GM19324 (cell line): ENCODE results near the gene ZNF496.
"Not testable (repeated sequence)": the region's sequence is repeated elsewhere in the genome, so short reads cannot be mapped to it uniquely, and the experiment has no call there.

Experiments
- ATAC-seq: cut with Tn5 transposase; IDR thresholded peaks from one replicate; pipeline ENCODE4 v1.9.1; 2021; ENCODE audit warnings: mild to moderate bottlenecking, moderate library complexity; ENCODE audit not compliant: unreplicated experiment, low FRiP score

ZNF496 gene

DNA sequence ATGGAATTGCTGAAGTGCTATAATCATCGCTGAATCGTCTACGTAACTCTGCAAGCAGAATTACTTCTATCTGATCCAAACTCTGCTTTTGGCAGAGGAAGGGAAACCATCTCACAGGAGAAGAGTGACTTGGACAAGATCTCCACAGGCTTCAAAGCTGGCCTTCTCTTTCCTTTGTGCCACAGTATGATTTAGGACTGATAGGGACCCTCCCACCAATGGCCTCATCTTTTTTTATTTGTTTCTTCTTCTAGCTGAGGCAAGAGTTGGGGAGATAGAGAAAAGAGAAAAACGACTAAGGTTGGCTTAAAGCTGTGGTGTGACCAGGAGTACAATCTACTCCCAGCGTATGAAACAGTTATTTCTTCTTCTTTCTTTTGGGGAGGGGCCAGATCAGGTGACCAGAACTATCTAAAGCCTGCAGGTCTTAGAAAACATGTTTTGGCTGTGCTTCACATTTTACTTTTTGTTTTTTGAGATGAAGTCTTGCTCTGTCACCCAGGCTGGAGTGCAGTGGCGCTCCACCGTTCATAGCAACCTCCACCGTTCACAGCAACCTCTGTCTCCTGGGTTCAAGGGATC, 35.0 kb downstream of the ZNF496 start:
- ATAC-seq: no peak

DNA sequence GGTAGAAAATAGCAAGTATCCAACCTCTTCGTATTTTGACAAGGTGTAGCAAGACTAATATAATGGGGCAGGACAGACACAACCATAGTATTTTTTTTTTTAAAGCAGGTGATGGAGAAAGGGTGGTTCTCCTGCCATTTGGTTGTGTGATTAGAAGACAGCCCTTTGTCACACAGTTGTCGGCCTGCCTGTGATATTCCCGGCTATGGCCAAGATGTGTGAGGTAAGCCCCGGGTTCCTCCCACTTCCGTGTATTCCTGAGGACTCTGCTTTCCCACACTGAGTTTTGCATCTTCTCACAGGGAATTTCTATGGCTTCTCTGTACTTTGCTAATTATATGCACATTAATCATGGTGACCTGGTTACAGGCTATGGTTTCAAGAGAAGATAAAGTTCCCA, 35.9 kb downstream of the ZNF496 start:
- no peak for ATAC-seq

DNA sequence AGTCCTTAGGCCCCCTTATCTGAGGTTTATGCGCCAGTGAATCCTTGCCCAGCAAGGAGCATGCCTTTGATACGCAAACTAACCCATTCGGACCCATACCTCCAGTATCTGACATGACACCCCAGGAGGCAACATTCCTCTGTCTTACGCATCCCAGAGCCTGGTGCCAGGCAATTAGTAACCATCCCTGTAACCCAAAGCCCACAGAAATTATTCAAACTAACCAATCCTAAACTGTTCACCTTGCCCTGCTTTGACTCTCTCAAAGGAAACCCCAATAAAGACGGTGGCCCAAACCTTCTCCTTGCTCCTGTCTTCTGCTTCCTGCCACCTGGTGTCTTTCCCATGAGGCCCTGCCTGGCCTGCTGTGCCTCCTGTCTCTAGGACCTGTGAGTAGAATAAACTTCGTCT, 36.4 kb downstream of the ZNF496 start:
- ATAC-seq: no peak

DNA sequence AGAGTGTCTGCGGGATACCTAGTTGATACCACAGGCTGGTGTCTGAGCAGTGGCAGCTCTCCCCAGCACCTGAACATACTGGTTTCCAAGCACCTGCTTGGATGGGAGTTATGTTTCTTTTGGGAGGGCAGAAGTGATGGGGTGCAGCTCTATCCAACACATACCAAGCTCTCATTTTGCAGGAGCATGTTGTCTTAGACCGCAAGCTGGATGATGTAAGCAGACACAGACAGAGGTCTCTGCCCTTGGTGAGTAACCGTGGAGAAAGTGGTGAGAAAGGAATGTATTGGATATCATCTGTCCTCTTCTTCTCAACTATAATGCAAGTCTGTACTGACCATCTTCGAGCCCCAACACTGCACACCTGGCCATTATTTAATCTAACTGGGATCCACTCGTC, 37.4 kb downstream of the ZNF496 start:
- ATAC-seq: no peak

DNA sequence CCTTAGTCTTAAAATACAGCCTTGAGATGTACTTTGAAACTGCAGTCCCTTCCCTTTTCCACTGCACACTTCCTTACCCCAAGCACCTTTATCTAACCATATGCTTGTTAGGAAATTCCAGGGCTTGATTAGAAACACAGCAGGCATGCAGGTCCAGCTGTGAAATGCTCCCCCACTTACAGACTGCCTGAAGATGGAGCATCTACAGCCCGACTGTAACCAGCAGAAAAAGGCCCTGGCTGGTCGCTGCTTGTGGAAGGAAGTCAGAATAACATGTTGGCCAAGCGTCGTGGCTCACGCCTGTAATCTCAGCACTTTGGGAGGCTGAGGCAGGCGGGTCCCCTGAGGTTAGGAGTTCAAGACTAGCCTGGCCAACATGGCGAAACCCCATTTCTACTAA, 38.6 kb downstream of the ZNF496 start:
- no peak for ATAC-seq

DNA sequence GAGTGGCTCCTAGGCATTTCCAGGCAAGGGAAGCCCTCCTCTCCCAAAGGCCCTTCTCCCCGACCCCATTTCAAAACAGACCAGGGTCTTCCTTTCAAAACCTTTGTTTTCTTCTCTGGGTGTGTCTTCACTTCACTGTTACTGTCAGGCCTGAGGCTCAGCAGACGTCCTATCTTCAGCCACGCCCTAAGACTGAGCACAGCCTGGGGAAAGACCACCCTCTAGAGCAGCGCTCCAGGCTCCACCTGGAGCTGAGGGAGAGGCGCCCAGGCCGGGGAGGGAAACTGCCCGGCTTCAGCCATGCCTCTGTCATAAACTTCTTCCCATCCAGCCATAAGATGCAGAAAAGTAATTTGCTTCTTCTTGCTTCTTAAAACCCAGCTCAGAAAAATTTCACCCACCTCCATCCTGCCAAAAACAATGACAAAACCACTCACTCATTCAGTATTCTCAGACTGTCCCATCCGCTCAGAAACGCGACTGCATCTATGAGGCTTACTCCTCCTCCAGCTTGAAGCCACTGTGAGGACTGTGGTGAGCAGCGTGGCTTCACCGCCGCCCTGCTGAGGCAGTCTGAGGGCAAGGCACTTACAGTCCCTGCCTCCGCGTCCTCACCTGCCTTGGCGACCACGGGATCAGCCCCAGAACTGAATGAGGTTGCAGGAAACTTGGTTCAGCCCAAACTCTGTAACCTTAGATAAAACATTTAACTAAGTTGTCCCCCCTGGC, 39.7 kb downstream of the ZNF496 start:
- no peak for ATAC-seq

DNA sequence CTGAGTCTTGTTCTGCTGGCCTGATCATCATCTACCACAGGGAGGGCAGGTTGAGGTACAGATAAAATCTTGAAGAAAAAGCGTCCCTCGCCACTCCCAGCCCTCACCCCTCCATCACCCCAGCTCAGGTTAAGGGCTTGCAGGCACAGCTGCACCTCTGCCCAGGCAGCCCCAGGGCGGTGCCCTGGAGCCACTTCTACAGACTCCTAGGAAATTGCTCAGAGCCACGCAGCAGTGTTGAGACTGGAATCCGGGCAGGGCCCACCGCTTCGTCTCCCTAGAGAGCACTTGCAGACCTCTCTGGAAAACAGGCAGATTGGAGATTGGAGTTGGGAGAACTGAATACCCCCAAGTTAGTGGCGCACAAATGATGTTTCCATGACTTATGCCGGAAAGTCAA, 40.5 kb downstream of the ZNF496 start:
- ATAC-seq: no peak

DNA sequence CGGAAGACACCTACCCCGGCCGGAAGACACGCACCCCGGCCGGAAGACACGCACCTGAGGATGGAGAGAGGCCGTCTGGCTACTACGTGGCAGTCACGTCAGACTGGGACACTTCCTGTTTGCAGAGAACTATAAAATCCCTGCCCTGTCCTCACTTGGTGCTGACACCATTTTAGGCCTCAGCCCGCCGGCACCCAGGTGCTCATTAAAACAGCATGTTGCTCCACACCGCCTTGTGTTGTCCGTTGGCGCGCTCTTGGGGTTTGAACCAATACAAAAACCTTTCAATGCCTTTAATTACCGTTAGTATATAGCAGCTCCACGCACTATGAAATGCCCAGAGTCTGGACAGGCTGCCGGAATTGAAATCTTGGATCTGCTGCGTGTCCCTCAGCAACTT, 41.1 kb downstream of the ZNF496 start:
- no peak for ATAC-seq

DNA sequence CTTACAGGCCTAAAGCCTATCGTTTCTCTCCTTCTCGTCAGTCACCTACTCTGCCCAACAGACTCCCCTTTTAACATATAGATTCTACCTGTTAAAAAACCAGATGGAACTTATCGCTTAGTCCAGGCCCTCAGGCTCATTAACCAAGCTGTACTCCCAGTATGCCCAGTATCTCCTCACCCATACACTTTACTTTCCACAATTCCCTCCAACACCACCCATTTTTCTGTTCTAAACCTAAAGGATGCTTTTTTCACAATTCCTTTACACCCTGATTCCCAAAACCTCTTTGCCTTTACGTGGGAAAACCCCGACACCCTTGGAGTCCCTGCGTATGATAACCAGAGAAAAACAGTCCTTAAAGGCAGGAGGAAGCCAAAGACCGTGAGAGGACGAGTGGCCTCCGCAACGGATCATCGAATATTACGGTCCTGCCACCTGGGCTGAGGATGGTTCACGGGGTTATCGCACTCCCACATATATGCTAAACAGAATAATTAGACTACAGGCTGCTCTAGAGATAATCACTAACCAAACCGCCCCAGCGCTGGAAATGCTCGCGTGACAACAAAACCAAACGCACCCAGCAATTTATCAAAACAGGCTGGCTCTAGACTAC, 42.3 kb downstream of the ZNF496 start:
- not testable (repeated sequence) for ATAC-seq

DNA sequence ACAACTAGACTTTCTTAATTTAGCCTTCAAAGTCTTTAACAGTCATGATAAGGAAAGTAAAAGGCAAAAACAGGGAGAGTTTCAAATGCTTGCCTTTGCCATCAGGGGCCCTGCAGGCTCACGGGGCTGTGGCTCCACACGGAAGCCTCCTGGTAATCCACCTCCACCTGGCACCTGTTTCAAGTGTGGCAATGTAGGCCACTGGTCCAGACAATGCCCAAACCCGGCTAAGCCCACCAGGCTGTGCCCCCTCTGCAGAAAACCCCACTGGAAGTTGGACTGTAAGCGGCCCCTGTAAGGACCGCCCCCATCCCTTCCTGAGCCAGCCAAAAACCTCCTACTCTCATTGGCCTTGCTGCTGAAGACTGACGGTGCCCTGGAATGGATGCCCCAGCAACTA, 43.3 kb downstream of the ZNF496 start:
- no peak for ATAC-seq

DNA sequence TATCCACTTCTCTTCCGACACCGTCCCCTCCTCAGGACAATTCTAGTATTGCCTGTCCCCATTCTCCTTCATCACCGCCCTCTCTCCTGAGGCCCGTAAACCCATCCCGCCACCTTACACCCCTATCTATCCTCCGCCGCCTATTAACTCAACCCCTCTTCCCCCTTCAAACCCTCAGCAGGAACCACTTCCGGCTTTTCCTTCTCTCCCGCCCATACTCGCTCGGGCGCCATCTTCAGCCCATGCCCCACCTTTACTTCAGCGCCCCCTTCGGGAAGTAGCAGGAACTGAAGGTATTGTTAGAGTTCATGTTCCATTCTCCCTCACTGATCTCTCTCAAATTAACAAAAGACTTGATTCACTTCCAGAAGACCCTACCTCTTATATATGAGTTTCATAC, 44.2 kb downstream of the ZNF496 start:
- ATAC-seq: no peak

DNA sequence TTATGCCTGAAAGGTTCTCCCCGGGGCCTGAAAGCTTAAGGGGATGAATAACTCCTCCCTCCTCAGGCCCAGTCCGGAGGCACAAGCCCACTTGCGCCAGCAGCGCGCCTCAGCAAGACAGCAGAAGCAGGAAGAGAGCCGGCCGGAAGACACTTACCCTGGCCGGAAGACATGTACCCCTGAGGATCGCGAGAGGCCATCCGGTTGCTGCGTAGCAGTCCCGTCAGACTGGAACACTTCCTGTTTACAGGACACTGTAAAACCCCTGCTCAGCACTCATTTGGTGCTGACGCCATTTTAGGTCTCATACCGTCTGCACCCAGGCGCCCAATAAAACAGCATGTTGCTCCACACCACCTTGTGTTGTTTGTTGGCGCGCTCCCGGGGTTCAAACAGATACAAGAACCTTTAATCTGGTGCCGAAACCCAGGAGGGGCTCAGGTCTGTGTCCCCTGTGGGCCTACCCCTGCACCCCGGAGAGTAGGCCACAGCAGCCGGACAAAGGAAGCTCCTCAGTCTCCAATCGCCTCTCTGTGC, 45.5 kb downstream of the ZNF496 start:
- no peak for ATAC-seq

DNA sequence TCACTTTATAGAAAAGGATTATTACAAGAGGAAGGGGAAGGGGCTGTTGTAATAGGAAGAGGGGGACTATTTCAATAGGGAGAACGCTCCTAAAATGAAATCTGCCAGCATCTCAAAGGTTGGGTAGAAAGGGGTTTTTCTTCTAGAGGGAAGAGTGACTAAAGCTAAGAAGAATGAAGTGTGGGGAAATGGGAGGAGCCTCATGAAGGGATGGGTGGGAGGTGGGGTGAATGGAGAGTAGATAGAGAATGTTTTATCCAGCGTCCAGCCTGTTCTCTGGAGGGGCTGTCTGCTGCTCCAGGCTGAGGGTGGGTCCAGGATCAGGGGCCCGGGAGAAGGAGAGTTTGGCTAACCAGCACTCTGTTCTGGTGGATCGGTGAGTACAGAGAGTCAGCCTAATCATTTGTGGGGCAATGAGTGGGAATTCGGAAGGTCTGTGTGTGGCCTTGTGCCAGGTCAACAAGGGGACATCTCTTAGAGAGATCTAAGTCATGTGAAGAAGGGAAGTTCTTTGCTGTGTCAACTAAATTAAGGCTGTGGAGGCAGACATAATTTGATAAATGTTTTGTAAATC, 50.6 kb downstream of the ZNF496 start:
- ATAC-seq: no peak

DNA sequence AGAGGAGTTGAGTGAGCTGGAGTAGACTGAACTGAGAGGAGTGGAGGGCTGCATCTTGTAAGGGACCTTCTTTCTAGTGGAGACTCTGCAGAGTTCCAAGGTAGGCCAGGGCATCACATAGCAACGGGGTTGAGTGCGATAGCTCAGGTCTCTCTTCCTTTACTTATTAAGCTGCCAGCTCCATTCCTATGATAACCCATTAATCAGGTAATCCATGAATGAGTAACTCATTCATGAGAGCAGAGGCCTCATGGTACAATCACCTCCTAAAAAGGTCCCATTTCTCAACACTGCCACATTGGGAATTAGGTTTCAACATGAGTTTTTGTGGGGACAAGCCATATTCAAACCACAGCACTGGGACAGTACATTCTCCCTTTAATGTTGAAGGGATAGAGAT, 54.5 kb downstream of the ZNF496 start:
- no peak for ATAC-seq

DNA sequence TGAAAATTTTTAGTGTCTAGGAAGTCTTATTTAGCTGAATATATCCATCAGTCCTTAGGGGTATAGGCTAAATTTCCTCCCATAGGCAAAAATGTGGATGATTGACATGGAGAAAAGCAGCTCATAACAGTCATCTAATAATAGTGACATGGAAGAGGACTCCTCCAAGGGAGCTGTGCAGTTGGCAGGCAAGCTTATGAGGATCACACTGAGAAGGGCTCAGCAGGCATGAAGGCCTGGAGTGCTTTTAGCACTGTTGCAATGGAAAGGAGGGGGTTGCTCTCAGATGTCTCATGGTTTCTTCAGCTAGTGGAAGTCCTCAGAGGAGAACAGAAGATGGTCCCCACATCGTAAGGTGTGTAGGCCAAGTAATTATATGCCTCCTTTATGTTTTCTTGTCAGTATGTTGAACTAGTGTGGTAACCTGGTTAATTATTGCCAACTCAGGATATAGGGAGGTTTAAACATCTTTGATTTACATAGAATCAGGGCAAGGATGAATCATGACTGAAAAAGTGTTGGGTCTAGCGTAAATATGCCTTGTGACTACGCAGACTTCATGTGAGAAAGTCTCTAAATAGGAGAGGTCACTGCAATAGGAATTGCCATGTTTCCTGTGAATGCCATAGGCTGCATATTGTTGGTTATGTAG, 56.9 kb downstream of the ZNF496 start:
- ATAC-seq: no peak

DNA sequence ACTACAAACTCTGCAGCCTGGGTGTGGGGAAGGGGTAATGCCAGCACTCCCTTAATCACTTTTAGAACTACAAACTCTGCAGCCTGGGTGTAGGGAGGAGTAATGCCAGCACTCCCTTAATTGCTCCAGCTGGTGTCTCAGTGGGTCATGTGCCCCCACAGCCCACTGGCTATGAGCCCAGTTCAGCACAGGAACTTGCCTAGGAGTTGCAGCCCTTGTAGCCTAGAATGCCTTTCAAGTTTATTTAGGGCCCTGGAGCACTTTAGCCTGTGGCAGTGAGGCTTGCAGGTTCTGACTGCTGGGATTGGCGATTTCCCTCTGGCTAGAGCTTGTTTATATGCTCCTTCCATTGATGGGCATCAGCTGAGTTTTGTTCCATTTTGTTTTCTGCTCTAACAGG, 58.7 kb downstream of the ZNF496 start:
- no peak for ATAC-seq

DNA sequence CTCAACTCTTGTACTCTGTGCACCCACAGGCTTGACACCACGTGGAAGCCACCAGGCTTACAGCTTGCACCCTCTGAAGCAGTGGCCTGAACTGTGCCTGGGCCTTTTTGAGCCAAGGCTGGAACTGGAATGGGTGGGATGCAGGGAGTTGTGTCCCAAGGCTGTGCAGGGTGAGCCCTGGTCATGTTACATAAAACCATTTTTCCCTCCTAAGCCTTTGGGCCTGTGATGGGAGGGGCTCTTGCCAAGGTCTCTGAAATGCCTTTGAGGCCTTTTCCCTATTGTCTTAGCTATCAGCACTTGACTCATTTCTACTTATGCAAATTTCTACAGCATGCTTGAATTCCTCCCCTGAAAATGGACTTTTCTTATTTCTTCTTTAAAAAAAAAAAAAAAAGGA, 61.7 kb downstream of the ZNF496 start:
- no peak for ATAC-seq

DNA sequence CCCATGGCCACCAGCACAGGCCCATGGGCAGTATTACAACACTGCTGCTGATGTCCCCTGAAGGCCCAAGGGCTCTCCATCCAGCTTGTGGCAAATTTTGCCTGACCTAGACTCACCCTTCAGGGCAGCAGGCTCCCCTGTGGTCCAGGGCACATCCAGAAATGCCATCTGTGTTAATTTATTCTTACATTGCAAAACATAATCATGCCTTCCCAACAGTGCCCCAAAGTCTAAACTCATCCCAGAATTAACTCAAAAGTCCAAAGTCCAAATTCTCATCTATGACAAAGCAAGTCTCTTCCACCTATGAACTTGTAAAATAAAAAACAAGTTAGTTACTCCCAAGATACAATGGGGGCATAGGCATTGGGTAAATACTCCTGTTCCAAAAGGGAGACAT, 62.5 kb downstream of the ZNF496 start:
- no peak for ATAC-seq

DNA sequence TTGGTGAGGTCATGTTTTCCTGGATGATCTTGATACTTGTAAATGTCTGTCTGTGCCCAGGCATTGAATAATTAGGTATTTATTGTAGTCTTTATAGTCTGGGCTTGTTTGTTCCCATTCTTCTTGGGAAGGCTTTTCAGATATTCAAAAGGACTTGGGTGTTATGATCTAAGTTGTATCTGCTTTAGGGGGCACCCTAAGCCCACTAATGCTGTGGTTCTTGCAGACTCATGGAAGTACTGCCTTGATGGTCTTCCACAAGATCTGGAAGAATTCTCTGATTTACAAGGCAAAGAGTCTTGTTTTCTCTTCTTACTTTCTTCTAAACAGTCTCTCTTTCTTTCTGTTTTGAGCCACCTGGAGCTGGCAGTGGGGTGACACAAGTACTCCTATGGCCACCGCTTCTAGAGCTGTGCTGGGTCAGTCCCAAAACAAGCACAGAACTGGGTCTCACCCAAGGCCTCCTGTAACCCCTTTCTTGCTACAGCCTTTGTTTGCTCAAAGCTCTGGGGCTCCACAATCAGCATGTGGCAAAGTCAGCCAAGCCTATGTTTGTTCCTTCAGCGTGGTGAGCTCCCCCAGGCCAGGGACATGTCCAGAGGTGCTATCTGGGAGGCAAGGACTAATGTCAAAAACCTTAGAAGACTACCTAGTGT, 63.1 kb downstream of the ZNF496 start:
- no peak for ATAC-seq

DNA sequence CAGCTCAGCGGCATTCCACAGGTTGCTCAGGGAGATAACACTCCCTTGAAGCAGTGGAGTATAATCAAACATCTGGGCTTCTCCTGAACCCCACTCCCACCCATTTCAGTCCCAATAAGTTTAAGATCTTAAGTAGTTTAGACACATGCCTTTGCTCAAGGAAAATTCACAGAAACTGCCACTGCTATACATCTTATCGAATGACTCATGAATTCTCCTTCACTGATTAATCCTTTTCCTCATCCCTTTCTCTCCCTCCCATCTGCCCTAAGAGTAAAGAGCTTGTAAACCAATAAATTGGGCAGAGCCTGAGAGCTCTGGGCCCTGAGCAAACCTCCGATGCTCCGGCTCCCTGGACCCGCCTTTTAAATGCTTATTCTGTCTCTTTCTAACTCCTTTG, 65.6 kb downstream of the ZNF496 start:
- no peak for ATAC-seq

DNA sequence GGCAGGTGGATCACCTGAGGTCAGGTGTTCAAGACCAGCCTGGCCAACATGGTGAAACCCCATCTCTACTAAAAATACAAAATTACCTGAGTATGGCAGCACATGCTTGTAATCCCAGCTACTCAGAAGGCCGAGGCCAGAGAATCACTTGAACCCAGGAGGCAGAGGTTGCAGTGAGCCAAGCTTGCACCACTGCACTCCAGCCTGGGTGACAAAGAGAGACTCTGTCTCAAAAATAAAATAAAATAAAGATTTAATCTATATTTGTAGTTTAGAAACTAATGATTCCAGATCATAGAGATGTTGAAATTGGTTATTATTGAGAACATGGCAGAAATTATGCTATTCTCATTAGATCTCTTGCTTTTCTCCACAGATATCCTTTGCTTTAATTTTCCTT, 75.9 kb downstream of the ZNF496 start, which contains the start of gene VN1R5:
TSS of gene VN1R5 (plus strand) at position 301 of the 400 bp plus-strand sequence.
- not testable (repeated sequence) for ATAC-seq
